ENCODE measurements around the gene DDX55. TPM values are rescaled to one million over a fixed set of nuclear protein-coding genes. Genes with fewer than 3 reads are reported as not detected.
"Not testable (repeated sequence)": the region's sequence is repeated elsewhere in the genome, so short reads cannot be mapped to it uniquely, and the experiment has no call there.

Gene DDX55
- total and polyA plus RNA-seq, 7 donors: 4.2 to 10.5 (median 6.4) TPM

- DNase-seq (no peak), ATAC-seq (no peak)
- Histone ChIP-seq H3K9me3 (no peaks in the 10 kb centered on the region), H3K27ac (no peak overlapping the region), H3K27me3 (ENCODE audit: insufficient read depth in 3 of 3, low read length in 2 of 3) (no peaks in the 10 kb centered on the region), H3K4me1 (peaks cover 10% of the 10 kb centered on the region), H3K36me3 (ENCODE audit: insufficient read depth in 1 of 2, low read depth in 1 of 2) (peaks cover 0 to 58% of the 10 kb centered on the region in 2 donors), H3K4me3 (no peak overlapping the region)
- 66 to 82% (median 72%) methylated on average over 3 of the region's 3 CpGs for WGBS, 3 donors
- TF ChIP-seq CTCF (IDR thresholded peaks at IDR 0.05): no peak
- intact Hi-C loops (cut with DNase I): loop anchor here in 1 of 2 donors (5.0 kb wide), 1 partner anchor 271 kb away; no protein-coding TSS in a partner anchor
These were observed 3.4 kb upstream of the DDX55 start for GRCh38 chr12:123598522-123598921.

GRCh38 chr12:123599310-123599709, 2.6 kb upstream of the DDX55 start:
- ATAC-seq (no peak), DNase-seq (no peak)
- no peak for TF ChIP-seq CTCF (IDR thresholded peaks at IDR 0.05)
- WGBS, 3 donors: 91 to 97% (median 95%) methylated on average over 1 of the region's 1 CpG
- H3K36me3 ChIP-seq (ENCODE audit: insufficient read depth in 1 of 2, low read depth in 1 of 2): peaks cover 0 to 58% of the 10 kb centered on the region in 2 donors
- no peaks in the 10 kb centered on the region for H3K9me3 ChIP-seq
- intact Hi-C loops (cut with DNase I): loop anchor here in 1 of 2 donors (5.0 kb wide), 1 partner anchor 272 kb away; no protein-coding TSS in a partner anchor
- no peak overlapping the region for H3K27ac ChIP-seq
- H3K4me3 ChIP-seq: no peak overlapping the region
- no peaks in the 10 kb centered on the region for H3K27me3 ChIP-seq (ENCODE audit: insufficient read depth in 3 of 3, low read length in 2 of 3)
- H3K4me1 ChIP-seq: peaks cover 13% of the 10 kb centered on the region

GRCh38 chr12:123599721-123600120, 2.2 kb upstream of the DDX55 start:
- no peaks in the 10 kb centered on the region for H3K27me3 ChIP-seq (ENCODE audit: insufficient read depth in 3 of 3, low read length in 2 of 3)
- DNase-seq: no peak
- no peak for TF ChIP-seq CTCF (IDR thresholded peaks at IDR 0.05)
- no peak for ATAC-seq
- peaks cover 0 to 58% of the 10 kb centered on the region in 2 donors for H3K36me3 ChIP-seq (ENCODE audit: insufficient read depth in 1 of 2, low read depth in 1 of 2)
- intact Hi-C loops (cut with DNase I): loop anchor here (2.0 to 5.0 kb wide), 2 partner anchors 272 to 329 kb away; partner anchors contain the start of gene CDK2AP1 (in 1 of the 2)
- H3K27ac ChIP-seq: no peak overlapping the region
- 83 to 93% (median 87%) methylated on average over 7 of the region's 7 CpGs for WGBS, 3 donors
- no peaks in the 10 kb centered on the region for H3K9me3 ChIP-seq
- peaks cover 14% of the 10 kb centered on the region for H3K4me1 ChIP-seq
- no peak overlapping the region for H3K4me3 ChIP-seq

- no peaks in the 10 kb centered on the region for H3K9me3 ChIP-seq
- H3K4me1 ChIP-seq: peaks cover 14% of the 10 kb centered on the region
- H3K36me3 ChIP-seq (ENCODE audit: insufficient read depth in 1 of 2, low read depth in 1 of 2): peaks cover 14 to 57% of the 10 kb centered on the region in 2 donors
- H3K27me3 ChIP-seq (ENCODE audit: insufficient read depth in 3 of 3, low read length in 2 of 3): no peaks in the 10 kb centered on the region
- ATAC-seq (no peak), DNase-seq (no peak)
- WGBS, 3 donors: 9 to 10% (median 10%) methylated on average over 7 of the region's 7 CpGs
- no peak for TF ChIP-seq CTCF (IDR thresholded peaks at IDR 0.05)
- intact Hi-C loops (cut with DNase I): no loop called here
- H3K27ac ChIP-seq: peak overlapping the region; percentile 84
- peak overlapping the region; percentile 73 for H3K4me3 ChIP-seq
These were observed 824 bp downstream of the DDX55 start for GRCh38 chr12:123602651-123603195.

GRCh38 chr12:123603495-123603894, 1.6 kb downstream of the DDX55 start:
- H3K4me3 ChIP-seq; H3K27ac ChIP-seq; DNase-seq; intact Hi-C loops (cut with DNase I); H3K27me3 ChIP-seq (ENCODE audit: insufficient read depth in 3 of 3, low read length in 2 of 3); H3K9me3 ChIP-seq; ATAC-seq: not testable (repeated sequence)
- H3K4me1 ChIP-seq: peaks cover 14% of the 10 kb centered on the region
- WGBS, 3 donors: 68 to 77% (median 73%) methylated on average over 11 of the region's 11 CpGs
- peaks cover 14 to 57% of the 10 kb centered on the region in 2 donors for H3K36me3 ChIP-seq (ENCODE audit: insufficient read depth in 1 of 2, low read depth in 1 of 2)
